Transverse colon (tissue), 3 donors: Measurements from ENCODE around the gene RHEB.

Experiments
- CTCF ChIP-seq, 5 experiments: fragments of 200-600 bp in 3 of 5; fragments of 450-650 bp in 2 of 5; sonication (generic) in 3 of 5; IDR thresholded peaks; 1 replicate in 2 of 5; 2 replicates in 3 of 5; pipeline ENCODE4 v1.5.1; 2016 to 2017; ENCODE audit warnings: antibody characterized with exemption in 5 of 5, inconsistent platforms in 3 of 5, mild to moderate bottlenecking in 2 of 5, moderate library complexity in 1 of 5
- EP300 ChIP-seq: sonication (generic); formaldehyde crosslinking; IDR thresholded peaks from one replicate; pipeline ENCODE4 v1.6.1; 2017; ENCODE audit warnings: antibody characterized with exemption, low read depth
- POLR2A ChIP-seq: fragments of 450-650 bp; IDR thresholded peaks from one replicate; pipeline ENCODE4 v1.6.1; 2016; ENCODE audit warnings: antibody characterized with exemption, mild to moderate bottlenecking, moderate library complexity

- TF ChIP-seq POLR2A (no peak), EP300 (no peak), CTCF (IDR thresholded peaks at IDR 0.05) (peak; percentile 76 to 80 (median 78))
These were observed 71.1 kb downstream of the RHEB start for GRCh38 chr7:151448261-151449252.
